ENCODE measurements around the gene PTGER3.
"Not testable (repeated sequence)": the region's sequence is repeated elsewhere in the genome, so short reads cannot be mapped to it uniquely, and the experiment has no call there.

PTGER3 gene

GRCh38 chr1:71014178-71014579, 33.4 kb downstream of the PTGER3 start:
- no peak for DNase-seq

DNA sequence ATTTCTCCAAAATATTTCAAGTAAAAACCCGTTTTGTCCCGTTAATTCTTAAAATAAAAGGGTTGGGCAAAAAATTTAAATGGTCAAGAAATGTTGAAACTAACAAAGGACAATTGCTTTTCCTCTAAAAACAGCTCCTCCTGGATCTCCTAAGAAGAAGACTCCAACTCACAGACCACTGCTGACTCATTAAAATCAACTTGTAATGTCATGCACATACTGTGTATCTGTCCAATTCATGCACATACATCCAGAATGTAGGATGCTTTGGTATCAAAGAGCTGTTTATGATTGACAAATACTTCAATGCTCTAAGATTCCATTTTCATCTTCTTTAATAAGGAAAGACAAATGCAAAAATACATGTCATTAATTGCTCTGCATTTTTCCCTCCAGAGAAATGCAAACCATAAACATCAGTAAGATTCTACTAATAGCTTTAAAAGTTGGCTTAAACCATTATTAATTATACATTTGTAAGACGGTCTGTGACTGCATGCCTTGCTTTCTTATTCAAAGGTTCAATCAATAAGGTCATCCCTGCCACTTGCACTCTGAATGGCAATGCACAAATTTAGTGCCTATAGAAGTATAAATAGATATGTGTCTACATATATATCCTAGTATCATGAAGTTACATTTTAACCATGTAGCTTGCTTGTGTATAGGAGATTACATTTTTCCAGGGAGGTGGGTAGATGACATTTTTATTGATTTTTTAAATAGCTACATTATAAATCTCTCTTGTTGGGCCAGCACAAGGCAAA, 44.7 kb downstream of the PTGER3 start:
- no peak for DNase-seq

DNA sequence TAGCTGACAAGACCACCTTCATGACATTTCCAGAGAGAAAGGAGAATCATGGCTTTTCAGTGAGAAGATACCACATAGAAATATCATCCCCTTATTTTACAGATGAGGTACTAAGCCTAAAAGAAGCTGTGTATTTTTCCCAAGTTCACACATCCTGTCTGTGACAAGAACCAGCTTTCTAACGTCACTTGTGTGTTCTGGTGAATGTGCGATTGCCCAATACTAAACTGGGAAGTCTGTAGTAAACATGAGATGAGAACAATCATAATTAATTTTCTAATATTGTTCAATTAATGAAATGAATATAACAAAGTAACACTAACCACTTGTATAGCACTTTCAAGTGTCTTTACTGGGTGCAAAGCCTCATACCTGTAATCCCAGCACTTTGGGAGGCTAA, 46.0 kb downstream of the PTGER3 start:
- no peak for DNase-seq

DNA sequence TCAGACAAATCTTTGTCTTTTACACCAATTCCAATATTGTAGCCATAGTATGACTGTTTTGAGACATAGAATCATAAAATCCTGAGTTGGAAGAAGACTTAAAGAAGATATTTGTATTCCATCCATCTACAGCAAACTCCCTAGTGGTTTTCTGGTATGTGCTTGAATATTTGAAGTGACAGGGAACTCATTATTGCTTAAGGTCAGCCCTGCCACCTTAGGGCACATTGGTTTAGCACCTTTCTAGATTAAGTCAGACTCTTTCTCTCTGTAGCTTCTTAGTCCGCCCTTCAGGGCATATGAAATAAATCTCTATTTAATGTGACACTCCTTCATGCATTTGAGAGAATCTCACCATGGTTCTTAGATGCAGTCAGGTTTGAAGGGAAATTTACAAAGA, 49.8 kb downstream of the PTGER3 start:
- no peak for DNase-seq

DNA sequence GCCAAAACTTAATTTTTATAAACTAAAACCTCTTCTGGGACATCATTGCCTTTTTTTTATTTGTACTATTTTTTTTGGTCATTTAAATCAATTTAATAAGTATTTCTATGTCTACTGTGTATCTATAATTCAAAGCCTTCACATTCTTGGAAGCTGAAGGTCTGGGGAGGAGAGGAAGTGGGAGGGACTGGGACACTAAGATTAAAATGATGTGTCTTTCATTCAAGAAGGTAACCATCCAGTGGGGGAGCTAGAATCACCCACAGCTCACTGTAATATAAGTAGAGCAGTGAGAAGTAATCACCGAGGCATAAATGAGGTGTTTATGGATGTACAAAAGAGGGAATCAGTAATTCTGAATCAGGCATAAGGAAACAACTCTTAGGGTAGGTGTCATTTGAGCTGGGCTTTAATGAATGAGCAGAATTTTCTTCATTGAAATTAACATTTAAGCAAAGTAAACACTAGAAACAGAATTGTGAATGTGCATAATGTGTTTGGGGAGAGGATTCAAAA, 52.8 kb downstream of the PTGER3 start:
- DNase-seq, result no peak

GRCh38 chr1:70993798-70994197, 53.8 kb downstream of the PTGER3 start:
- DNase-seq, result no peak

GRCh38 chr1:70992521-70992920, 55.1 kb downstream of the PTGER3 start:
- no peak for DNase-seq

DNA sequence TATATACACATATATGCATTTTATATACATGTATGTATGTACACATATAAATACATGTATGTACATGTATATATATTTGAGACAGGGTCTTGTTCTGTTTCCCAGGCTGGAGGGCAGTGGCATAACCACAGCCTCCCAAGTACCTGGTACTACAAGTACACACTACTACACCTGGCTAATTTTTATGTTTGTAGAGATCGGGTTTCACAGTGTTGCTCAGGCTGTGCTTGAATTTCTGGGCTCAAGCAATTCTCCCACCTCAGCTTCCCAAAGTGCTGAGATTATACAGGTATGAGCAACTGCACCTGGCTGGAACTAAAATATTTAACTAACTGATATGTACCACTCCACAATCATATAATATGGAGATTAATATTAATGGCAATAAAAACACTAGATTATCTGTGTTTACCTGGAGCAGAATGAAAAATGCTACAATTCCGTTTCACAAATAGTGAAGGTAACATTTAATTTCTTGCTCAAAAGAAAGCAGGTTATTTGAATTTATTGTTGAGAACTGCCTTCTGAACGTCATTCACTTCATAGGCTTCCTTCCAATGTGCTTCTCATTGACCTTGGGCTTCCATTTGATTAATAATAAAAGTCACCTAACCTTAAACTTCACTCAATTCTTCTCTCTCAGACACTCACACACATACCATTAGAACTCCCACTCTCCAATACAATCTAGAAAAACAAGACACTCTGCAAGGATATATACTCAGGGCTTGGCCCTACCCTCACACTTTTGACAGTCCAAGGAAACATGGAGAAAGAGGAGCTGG, 57.0 kb downstream of the PTGER3 start:
- DNase-seq, result no peak

- no peak for DNase-seq
Observed at GRCh38 chr1:70987497-70987896, 60.1 kb downstream of the PTGER3 start.

GRCh38 chr1:70985776-70986225, 61.8 kb downstream of the PTGER3 start:
- not testable (repeated sequence) for DNase-seq

DNA sequence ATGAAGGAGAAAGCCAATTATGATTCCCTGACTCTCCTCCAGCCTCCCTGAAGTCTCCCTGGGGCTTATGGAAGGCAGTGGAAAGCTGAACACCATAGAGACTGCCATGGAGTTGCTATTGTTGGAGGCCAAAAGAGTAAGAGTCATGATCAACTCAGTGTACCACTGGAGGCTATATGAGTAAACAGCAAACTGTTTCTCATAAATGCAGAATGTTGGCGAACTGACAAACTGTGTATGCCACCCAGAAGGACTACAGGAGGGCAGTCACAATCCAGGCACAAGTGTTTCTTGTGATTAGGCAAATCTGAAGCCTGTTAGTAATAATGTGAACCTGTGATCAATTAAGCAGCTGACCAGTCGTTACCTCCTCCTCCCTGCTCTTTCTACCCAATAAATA, 62.3 kb downstream of the PTGER3 start:
- DNase-seq, result not testable (repeated sequence)

GRCh38 chr1:70980361-70980760, 67.3 kb downstream of the PTGER3 start:
- DNase-seq, result no peak

DNA sequence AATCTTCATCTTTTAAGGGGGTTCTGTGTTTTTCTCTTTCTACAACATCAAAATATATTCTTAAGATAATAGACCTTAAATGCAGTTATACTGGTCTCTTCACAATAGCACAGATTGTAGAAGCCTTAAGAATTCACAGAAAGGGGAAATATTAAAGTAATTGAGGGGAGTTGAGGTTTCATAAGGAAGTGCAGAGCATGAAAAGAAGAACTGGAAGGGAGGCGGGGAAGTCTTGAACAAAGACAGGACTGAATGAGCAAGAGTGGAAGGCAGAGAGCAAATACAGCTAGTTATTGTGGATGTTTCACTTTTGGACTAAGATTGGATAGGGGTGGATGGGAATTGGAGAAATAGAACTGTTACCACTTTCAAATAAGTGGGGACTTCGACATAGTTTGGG, 67.7 kb downstream of the PTGER3 start:
- DNase-seq, result peak in 1 of 56 donors; percentile 4

- DNase-seq, result no peak
Observed at GRCh38 chr1:70979313-70979712, 68.3 kb downstream of the PTGER3 start.

- DNase-seq, result peak in 11 of 56 donors; percentile 0 to 6 (median 2)
Observed at GRCh38 chr1:70978623-70979022, 69.0 kb downstream of the PTGER3 start.

DNA sequence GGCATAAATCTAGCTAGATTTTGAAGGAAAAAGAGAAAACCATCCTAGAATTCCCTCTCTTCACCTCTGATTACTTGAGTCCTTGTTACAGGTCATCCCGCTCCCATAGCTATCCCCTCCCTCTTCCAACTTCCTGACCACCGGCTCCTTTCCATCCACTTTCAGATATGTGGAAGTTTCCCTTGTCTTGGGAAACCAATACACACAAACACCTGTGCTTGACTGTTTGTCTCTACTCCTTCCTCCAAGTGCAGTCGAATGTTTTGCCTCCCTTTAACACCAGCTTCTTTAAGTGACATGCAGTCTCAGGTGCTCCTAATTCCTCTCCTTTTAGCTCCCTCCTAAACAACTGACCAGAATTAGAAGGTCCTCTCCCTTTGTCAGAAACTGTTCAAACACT, 70.0 kb downstream of the PTGER3 start:
- DNase-seq, result no peak

DNA sequence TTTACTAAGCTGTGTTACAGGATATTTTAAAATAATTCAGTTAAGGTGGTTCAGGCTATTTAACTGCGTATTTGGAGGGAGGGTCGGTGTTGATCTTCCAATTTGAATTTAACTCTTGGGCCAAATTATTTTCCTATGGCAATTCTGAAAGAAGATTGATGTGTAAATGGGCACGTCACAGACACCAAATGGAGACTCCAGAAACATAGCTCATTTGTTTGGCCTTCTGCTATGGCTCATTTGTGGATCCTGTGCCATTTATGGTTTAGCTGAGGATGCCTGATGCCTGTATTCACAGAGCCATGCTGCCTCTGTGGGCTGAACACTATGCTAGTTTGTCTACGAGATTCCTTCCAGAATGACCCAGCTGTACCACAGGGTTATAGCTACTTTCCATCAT, 70.6 kb downstream of the PTGER3 start:
- DNase-seq, result no peak

DNA sequence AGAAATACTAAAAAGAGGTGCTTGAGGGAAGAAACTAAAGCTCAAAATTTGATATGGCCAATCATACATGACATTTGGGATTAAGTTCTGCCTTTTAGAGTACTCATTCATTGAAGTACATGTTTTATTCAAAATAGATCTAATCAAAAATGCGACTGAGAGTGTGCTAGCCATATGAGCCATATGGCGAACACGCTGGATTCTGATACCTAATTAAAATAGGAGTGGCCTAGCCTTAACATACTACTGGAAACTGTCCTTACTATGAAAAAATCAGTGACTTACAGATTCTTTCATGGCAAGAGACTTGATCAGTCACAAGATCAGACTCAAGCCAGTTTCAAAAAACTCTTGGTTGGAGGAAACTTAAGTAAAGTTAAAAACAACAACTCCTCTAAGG, 73.9 kb downstream of the PTGER3 start:
- no peak for DNase-seq

GRCh38 chr1:70970407-70970806, 77.2 kb downstream of the PTGER3 start:
- DNase-seq, result no peak

GRCh38 chr1:70966018-70966638, 81.5 kb downstream of the PTGER3 start:
- no peak for DNase-seq

DNA sequence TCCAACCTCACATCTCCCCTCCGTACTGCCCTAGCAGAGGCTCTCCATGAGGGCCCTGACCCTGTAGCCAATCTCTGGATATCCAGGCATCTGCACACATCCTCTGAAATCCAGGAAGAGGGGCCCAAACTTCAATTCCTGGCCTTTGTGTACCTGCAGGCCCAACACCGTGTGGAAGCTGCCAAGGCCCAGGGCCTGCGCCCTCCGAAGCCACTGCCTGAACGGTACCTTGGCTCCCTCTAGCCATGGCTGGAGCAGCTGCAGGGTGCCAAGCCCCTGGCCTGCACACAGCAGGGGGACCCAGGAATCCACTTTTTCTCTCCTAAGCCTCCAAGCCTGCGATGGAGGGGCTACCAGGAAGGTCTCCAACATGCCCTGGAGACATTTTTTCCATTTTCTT, 84.2 kb downstream of the PTGER3 start:
- DNase-seq, result no peak

GRCh38 chr1:70961374-70961975, 86.1 kb downstream of the PTGER3 start:
- no peak for DNase-seq

Measured in amygdala (tissue), 56 donors.